Activated CD4-positive, CD25-positive, alpha-beta regulatory T cell treated with anti-CD3 and anti-CD28 coated beads, Interleukin-2, amount 50 U/mL, for 72 hours (primary cell): ENCODE data around the gene FLCN.

ENCODE experiments used
- DNase-seq: peaks from one replicate; pipeline ENCODE4 v3.0.0; 2021

Gene FLCN

DNA sequence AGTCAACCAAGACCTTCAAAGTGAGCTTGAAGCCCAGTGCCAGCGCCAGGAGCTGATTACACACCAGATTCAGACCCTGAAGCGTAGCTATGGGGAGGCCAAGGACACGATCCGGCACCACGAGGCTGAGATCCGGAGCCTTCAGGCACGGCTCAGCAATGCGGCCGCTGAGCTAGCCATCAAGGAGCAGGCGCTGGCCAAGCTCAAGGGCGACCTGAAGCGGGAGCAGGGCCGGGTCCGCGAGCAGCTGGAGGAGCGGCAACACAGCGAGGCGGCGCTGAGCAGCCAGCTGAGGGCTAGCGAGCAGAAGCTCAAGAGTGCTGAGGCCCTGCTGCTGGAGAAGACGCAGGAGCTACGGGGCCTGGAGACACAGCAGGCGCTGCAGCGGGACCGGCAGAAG lies 72.8 kb downstream of the FLCN start:
- DNase-seq = no peak
